ENCODE measurements around the gene DHX58. TPM values are rescaled to one million over a fixed set of nuclear protein-coding genes. Genes with fewer than 3 reads are reported as not detected.
A peak's percentile ranks its signal among the peaks of the same experiment; 100 is the strongest.

Gene DHX58
- total RNA-seq, 1 donor from 2014 or later = 3.1 TPM

DNA sequence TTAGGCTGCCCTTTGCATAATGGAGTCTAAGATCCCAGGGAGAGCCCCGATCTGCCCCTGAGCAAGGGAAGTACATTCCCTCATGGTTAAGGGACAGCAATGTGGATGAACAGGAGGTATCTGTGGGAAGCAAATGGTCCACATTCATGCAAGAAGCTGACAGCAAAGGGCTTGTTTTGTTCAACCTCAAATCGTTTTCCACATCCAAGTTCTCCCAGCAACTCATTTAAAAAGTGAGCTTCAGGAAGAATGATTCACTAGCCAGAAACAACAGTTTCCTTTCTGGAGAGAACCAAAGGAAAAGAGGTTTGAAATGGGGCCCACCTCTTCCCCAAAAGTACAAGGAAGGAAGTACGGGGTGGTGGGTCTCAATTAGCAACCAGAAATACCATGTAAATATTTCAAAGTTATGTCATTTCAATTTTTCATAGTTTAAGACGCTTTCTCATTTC is 19.5 kb upstream of the DHX58 start:
- Histone ChIP-seq H3K27ac (replicated peaks) (peak overlapping the region; percentile 90), H3K4me3 (peak overlapping the region; percentile 30), H3K4me1 (peaks cover 92% of the 10 kb centered on the region), H3K36me3 (peaks cover 37% of the 10 kb centered on the region), H3K9me3 (replicated peaks) (no peaks in the 10 kb centered on the region), H3K27me3 (ENCODE audit: low read depth) (no peaks in the 10 kb centered on the region)
- TF ChIP-seq, protein P1, sequence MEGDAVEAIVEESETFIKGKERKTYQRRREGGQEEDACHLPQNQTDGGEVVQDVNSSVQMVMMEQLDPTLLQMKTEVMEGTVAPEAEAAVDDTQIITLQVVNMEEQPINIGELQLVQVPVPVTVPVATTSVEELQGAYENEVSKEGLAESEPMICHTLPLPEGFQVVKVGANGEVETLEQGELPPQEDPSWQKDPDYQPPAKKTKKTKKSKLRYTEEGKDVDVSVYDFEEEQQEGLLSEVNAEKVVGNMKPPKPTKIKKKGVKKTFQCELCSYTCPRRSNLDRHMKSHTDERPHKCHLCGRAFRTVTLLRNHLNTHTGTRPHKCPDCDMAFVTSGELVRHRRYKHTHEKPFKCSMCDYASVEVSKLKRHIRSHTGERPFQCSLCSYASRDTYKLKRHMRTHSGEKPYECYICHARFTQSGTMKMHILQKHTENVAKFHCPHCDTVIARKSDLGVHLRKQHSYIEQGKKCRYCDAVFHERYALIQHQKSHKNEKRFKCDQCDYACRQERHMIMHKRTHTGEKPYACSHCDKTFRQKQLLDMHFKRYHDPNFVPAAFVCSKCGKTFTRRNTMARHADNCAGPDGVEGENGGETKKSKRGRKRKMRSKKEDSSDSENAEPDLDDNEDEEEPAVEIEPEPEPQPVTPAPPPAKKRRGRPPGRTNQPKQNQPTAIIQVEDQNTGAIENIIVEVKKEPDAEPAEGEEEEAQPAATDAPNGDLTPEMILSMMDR (IDR thresholded peaks at IDR 0.05; ENCODE audit: borderline replicate concordance) = no peak
- DNase-seq = no peak
- intact Hi-C loops (cut with micrococcal nuclease) = no loop called here

DNA sequence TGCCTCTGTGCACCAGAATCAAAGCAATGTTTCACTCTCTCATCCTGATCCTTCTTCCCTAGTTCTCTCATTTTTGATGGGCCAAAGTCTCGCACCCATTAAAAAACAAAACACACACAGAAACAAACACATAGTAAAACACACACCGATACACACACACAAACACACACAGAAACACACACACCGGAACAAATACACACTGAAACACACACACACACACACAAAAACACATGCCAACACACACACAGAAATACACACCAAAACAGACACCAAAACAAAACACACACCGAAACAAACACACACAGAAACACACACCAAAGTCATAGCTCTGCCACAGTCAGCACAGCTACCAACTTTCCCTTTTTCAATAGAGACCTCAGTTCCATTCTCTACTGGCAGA is 18.7 kb upstream of the DHX58 start:
- intact Hi-C loops (cut with micrococcal nuclease) = no loop called here
- no peaks in the 10 kb centered on the region for H3K9me3 ChIP-seq (replicated peaks)

DNA sequence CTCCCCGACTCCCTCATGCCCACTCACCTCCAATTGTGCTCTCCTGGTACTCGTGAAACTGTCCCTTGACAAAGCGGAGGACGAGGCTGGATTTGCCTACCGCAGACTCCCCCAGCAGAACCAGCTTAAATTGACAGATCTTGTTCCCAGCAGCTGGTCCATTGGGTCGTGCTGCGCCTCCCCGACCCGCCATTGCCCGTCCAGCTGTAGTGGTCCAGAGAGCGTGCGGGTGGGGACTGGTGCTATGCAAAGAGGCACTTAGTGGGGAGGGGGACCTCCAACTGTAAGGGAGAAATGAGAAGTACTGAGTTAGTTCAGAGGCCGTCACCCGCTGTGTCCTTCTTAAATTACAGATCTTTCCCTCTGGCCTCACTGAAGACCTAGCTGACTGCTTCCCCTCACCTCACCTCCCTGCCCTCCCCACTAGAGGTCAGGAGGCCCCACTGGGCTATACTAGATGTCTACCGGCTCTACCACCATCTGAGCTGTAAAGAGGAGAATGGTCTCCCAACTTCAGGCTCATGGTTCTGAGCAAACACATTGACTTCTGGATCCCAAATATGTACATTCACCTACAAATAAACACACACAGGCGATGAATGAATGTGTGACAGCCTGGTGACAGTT is 17.9 kb upstream of the DHX58 start:
- TF ChIP-seq, protein P1 (IDR thresholded peaks at IDR 0.05; ENCODE audit: borderline replicate concordance) = no peak
- Histone ChIP-seq H3K4me3 (no peak overlapping the region), H3K36me3 (peaks cover 53% of the 10 kb centered on the region), H3K4me1 (peaks cover 76% of the 10 kb centered on the region), H3K27me3 (ENCODE audit: low read depth) (no peaks in the 10 kb centered on the region), H3K9me3 (replicated peaks) (no peaks in the 10 kb centered on the region), H3K27ac (replicated peaks) (peak overlapping the region; percentile 90)
- intact Hi-C loops (cut with micrococcal nuclease) = no loop called here
- DNase-seq = no peak

More for the DNA sequence above, 18.7 kb upstream of the DHX58 start:
- Histone ChIP-seq H3K36me3 (peaks cover 45% of the 10 kb centered on the region), H3K4me3 (peak overlapping the region; percentile 10), H3K27ac (replicated peaks) (peak overlapping the region; percentile 90), H3K4me1 (peaks cover 84% of the 10 kb centered on the region), H3K27me3 (ENCODE audit: low read depth) (no peaks in the 10 kb centered on the region)
- DNase-seq = no peak
- TF ChIP-seq, protein P1 (IDR thresholded peaks at IDR 0.05; ENCODE audit: borderline replicate concordance) = no peak

DNA sequence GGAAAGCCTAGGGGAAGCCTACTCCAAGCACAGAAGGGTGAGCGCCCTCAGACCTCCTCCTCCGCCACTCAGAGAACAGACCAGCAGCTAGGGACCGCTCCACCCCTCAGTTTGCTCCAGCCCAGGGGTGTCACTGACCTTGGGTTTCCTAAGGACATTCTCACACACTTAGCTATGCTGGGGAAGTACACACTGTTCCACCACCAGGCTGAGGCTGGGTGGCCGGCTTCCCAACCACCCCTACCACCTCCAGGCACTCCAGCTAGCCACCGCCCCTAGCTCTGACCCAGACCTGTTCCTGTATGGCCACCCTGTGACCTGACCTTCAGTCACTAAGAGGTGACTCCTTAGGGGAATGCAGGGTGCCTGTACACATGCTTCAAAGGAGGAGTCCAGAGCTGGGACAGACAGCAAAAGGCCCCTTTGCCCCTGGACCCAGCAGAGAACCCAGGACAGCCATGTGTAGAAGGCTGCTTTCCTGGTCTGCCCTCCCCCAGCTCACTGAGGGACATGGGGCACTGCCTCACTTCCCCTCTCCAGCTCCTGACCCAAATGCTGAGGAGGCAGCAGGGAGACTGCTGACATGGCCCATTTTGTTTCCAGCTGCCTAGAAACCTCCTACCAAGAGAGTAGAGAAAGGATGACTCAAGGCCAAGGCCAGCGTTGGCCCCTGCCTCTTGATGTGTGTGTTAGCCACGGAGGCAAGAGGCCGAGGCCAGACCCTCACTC is 16.8 kb upstream of the DHX58 start:
- peak; percentile 51 for DNase-seq
- Histone ChIP-seq H3K36me3 (peaks cover 61% of the 10 kb centered on the region), H3K27me3 (ENCODE audit: low read depth) (no peaks in the 10 kb centered on the region), H3K4me1 (peaks cover 64% of the 10 kb centered on the region), H3K4me3 (no peak overlapping the region), H3K9me3 (replicated peaks) (no peaks in the 10 kb centered on the region), H3K27ac (replicated peaks) (peak overlapping the region; percentile 90)
- TF ChIP-seq, protein P1 (IDR thresholded peaks at IDR 0.05; ENCODE audit: borderline replicate concordance) = peak; percentile 27
- intact Hi-C loops (cut with micrococcal nuclease) = no loop called here

DNA sequence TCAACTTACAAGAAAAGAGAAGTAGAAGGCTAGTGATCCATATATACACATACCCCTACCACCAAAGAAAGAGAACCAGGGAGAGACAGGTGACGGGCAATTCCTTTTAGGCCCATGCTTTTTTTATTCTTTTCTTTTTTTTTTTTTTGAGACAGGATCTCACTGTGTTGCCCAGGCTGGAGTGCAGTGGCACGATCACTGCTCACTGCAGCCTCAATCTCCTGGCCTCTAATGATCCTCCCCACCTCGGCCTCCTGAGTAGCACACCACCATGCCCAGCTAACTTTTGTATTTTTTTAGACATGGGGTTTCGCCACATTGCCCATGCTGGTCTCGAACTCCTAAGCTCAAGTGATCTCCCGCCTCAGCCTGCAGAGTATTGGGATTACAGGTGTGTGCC is 14.9 kb upstream of the DHX58 start:
- DNase-seq = no peak
- Histone ChIP-seq H3K9me3 (replicated peaks) (no peaks in the 10 kb centered on the region), H3K36me3 (peaks cover 61% of the 10 kb centered on the region), H3K27me3 (ENCODE audit: low read depth) (no peaks in the 10 kb centered on the region), H3K4me3 (no peak overlapping the region), H3K27ac (replicated peaks) (peak overlapping the region; percentile 90), H3K4me1 (peaks cover 49% of the 10 kb centered on the region)
- TF ChIP-seq, protein P1 (IDR thresholded peaks at IDR 0.05; ENCODE audit: borderline replicate concordance) = no peak
- intact Hi-C loops (cut with micrococcal nuclease) = no loop called here

Measured in left ventricle myocardium inferior (tissue), 1 donor.